CD4-positive, alpha-beta T cell (primary cell): ENCODE measurements around the gene RORC. TPM values are rescaled to one million over a fixed set of nuclear protein-coding genes. Genes with fewer than 3 reads are reported as not detected.

ENCODE experiments used
- ATAC-seq: fragments of 200-7000 bp; cut with Tn5 transposase; one replicate; pipeline ENCODE4 v1.10.0; 2022; ENCODE audit warnings: mild to moderate bottlenecking; ENCODE audit not compliant: poor library complexity
- CTCF ChIA-PET: fragments of 350-600 bp; sonication (Branson Sonifier 250); formaldehyde crosslinking; loops from one replicate; lab custom pipeline; 2021; ENCODE audit warnings: antibody characterized with exemption, inconsistent platforms; lab: Charles Lee
- POLR2A ChIA-PET: fragments of 350-600 bp; sonication (Branson Sonifier 250); formaldehyde crosslinking; loops from one replicate; lab custom pipeline; 2021; ENCODE audit warnings: antibody characterized with exemption, inconsistent platforms; lab: Charles Lee
- DNase-seq, 14 experiments: peaks; one replicate each; pipeline ENCODE4 v3.0.0-alpha.2; 2013 to 2020; ENCODE audit warnings: mixed read lengths in 2 of 14
- H3K27ac ChIP-seq, 2 donors: one replicate each; pipeline versions ENCODE4 v1.5.1 to v1.7.0; 2013; ENCODE audit warnings: low read length in 2 of 2, low read depth in 1 of 2, mild to moderate bottlenecking in 1 of 2
- H3K27me3 ChIP-seq, 2 experiments: 1 replicate in 1 of 2; 2 replicates in 1 of 2; pipeline versions ENCODE4 v1.6.1 to v1.7.0; 2013; ENCODE audit warnings: low read length in 2 of 2, control low read depth in 1 of 2, mild to moderate bottlenecking in 1 of 2, moderate library complexity in 1 of 2; ENCODE audit not compliant: insufficient read depth in 2 of 2, control insufficient read depth in 1 of 2
- H3K36me3 ChIP-seq: one replicate; pipeline ENCODE4 v1.6.1; 2013; ENCODE audit warnings: low read length, control low read depth; ENCODE audit not compliant: insufficient read depth
- H3K4me1 ChIP-seq: one replicate; pipeline ENCODE4 v1.6.1; 2013; ENCODE audit warnings: low read length, control low read depth; ENCODE audit not compliant: insufficient read depth
- H3K4me3 ChIP-seq: one replicate; pipeline ENCODE4 v1.5.1; 2013; ENCODE audit warnings: mild to moderate bottlenecking, low read length, moderate library complexity
- H3K9me3 ChIP-seq, 2 experiments: 1 replicate in 1 of 2; 2 replicates in 1 of 2; pipeline versions ENCODE4 v1.6.1 to v1.7.0; 2013; ENCODE audit warnings: low read length in 2 of 2, mild to moderate bottlenecking in 2 of 2, control low read depth in 1 of 2, moderate library complexity in 1 of 2; ENCODE audit not compliant: control insufficient read depth in 1 of 2, insufficient read depth in 1 of 2
- H3K27ac Mint-ChIP-seq: one replicate; pipeline ENCODE4 v1.8.0; 2020; ENCODE audit warnings: mixed read lengths
- H3K27me3 Mint-ChIP-seq: one replicate; pipeline ENCODE4 v1.8.0; 2021; ENCODE audit warnings: mixed read lengths
- H3K36me3 Mint-ChIP-seq: one replicate; pipeline ENCODE4 v1.8.0; 2021; ENCODE audit warnings: low read depth, mixed read lengths
- H3K4me1 Mint-ChIP-seq: one replicate; pipeline ENCODE4 v1.8.0; 2021; ENCODE audit warnings: low read depth, mixed read lengths
- H3K4me3 Mint-ChIP-seq: one replicate; pipeline ENCODE4 v1.8.0; 2020; ENCODE audit warnings: mild to moderate bottlenecking, mixed read lengths
- H3K9me3 Mint-ChIP-seq: one replicate; pipeline ENCODE4 v1.8.0; 2020; ENCODE audit warnings: mixed read lengths
- intact Hi-C, 2 experiments: fragments of 100-400 bp; cut with DNase I in 1 of 2; cut with micrococcal nuclease in 1 of 2; formaldehyde crosslinking; loops; one replicate each; pipeline versions ENCODE4 v1.15.1 to v1.9.0; 2023 to 2025; cut with DNase I, micrococcal nuclease
- total RNA-seq, 174 experiments: library from RNA in 2 of 174; stranded (reverse) in 2 of 174; gene quantifications; one replicate each; pipeline ENCODE4 v1.2.3 and lab custom pipeline; 2021 to 2026
- TF ChIP-seq, protein P1 (sequence below): fragments of 200-600 bp; IDR thresholded peaks from one replicate; pipeline ENCODE4 v1.8.0; 2022; ENCODE audit warnings: antibody characterized with exemption, mild to moderate bottlenecking

RORC gene
- total RNA-seq, 2 experiments from 2014 or later: 3.6 to 3.7 TPM

DNA sequence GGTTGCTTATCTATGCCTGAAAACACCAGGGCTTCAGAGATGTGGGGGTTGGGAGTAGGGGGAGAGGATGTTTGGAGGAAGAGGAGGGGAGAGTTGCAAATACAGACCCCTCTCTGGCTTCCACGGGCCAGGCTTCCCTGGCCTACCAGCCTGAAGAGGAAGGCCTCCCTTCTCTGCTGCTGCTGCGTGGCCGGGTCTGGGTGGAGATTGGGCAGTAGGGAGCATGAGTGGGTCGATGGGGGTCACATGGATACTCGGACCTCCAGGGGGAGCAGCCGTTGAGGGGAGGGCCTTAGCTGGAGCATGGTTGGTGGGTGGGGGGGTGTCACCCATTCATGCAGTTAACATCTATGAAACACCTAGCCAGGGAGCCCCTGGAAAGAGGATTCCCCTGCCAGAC lies 1.5 kb downstream of the RORC start:
- Mint-ChIP-seq H3K27ac (peak overlapping the region; percentile 79), H3K36me3 (no peaks in the 10 kb centered on the region), H3K9me3 (no peaks in the 10 kb centered on the region), H3K4me3 (peak overlapping the region; percentile 59), H3K27me3 (no peaks in the 10 kb centered on the region), H3K4me1 (peaks cover 92% of the 10 kb centered on the region)
- TF ChIP-seq, protein P1, sequence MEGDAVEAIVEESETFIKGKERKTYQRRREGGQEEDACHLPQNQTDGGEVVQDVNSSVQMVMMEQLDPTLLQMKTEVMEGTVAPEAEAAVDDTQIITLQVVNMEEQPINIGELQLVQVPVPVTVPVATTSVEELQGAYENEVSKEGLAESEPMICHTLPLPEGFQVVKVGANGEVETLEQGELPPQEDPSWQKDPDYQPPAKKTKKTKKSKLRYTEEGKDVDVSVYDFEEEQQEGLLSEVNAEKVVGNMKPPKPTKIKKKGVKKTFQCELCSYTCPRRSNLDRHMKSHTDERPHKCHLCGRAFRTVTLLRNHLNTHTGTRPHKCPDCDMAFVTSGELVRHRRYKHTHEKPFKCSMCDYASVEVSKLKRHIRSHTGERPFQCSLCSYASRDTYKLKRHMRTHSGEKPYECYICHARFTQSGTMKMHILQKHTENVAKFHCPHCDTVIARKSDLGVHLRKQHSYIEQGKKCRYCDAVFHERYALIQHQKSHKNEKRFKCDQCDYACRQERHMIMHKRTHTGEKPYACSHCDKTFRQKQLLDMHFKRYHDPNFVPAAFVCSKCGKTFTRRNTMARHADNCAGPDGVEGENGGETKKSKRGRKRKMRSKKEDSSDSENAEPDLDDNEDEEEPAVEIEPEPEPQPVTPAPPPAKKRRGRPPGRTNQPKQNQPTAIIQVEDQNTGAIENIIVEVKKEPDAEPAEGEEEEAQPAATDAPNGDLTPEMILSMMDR: no peak
- no peaks in the 10 kb centered on the region for H3K36me3 ChIP-seq
- no peak overlapping the region for H3K4me3 ChIP-seq
- intact Hi-C loops: no loop called here
- peak overlapping the region; percentile 44 to 61 for H3K27ac ChIP-seq
- CTCF ChIA-PET: interaction anchor here (0.6 to 1.6 kb wide), 6 partner anchors 10 to 449 kb away, joined by 3 to 5 read pairs (median 4); partner anchors contain the start of genes C2CD4D and MRPL9
- DNase-seq: no peak
- no peak for ATAC-seq
- no peaks in the 10 kb centered on the region for H3K9me3 ChIP-seq
- H3K27me3 ChIP-seq: no peaks in the 10 kb centered on the region
- POLR2A ChIA-PET: interaction anchor here (1.1 to 2.5 kb wide), 5 partner anchors 8 to 79 kb away, joined by 4 to 12 read pairs (median 5); partner anchors contain the start of genes C2CD4D and THEM4
- H3K4me1 ChIP-seq: peaks cover 99% of the 10 kb centered on the region

DNA sequence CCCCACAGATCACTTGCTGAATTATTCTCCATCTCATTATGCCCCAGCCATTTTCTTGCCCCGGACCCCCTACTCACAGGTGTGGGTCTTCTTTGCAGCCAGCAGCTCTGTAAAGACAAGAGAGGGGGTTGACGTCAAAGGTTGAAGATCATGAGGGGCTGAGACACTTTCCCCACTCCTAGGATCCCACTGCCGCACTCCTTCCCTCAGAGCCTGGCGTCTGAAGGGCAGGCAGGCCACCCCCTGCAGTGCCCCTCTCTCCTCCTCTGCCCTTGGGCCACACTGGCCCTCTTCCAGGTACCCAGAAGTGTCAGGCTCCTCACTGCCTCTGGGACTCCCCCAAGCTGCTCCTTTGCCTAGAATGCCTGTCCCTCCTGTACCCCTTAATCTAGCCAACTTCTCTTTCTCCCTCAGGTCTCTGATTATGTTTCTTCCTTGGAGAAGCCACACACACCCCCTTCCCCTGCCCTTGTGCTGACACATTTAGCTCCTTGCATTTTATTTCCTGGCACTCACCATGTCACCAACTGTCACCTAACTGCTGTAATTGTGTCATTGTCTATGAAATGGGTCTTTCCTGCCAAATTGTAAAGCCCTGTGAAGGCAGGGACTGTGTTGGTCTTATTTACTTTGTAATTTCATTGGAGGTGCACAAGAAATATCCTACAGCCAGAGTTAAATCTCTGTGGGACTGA lies 2.1 kb downstream of the RORC start:
- ATAC-seq (no peak), DNase-seq (no peak)
- Histone ChIP-seq H3K4me3 (no peak overlapping the region), H3K27me3 (no peaks in the 10 kb centered on the region), H3K27ac (peak overlapping the region; percentile 42 to 61), H3K9me3 (no peaks in the 10 kb centered on the region), H3K36me3 (no peaks in the 10 kb centered on the region), H3K4me1 (peaks cover 99% of the 10 kb centered on the region)
- TF ChIP-seq, protein P1: no peak
- Mint-ChIP-seq H3K27ac (peak overlapping the region; percentile 79), H3K9me3 (no peaks in the 10 kb centered on the region), H3K36me3 (no peaks in the 10 kb centered on the region), H3K4me1 (peaks cover 91% of the 10 kb centered on the region), H3K4me3 (peak overlapping the region; percentile 59), H3K27me3 (no peaks in the 10 kb centered on the region)
- ChIA-PET CTCF (interaction anchor here (0.7 to 1.6 kb wide), 5 partner anchors 11 to 94 kb away, joined by 3 to 5 read pairs (median 3); partner anchors contain the start of gene C2CD4D), POLR2A (interaction anchor here (1.1 to 2.5 kb wide), 6 partner anchors 9 to 79 kb away, joined by 4 to 12 read pairs (median 6); partner anchors contain the start of genes C2CD4D, TDRKH and THEM4)
- intact Hi-C loops: no loop called here

DNA sequence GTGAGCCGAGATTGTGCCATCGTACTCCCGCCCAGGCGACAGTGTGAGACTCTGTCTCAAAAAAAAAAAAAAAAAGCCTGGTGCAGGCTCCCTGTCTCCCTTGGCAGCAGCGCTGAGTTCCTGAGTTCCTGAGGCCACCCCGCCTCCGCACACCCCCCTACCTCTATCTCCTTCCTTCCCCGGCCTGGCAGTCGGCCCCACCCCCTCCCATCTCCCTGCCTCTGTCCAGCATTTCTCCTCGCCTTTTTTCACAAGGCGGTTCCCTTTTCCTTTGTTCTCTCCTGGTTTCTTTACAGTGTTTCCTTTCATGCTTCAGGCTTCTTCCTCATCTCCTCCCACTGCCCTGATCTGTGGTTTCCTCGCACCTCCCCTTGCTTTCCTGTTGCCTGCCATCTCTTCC lies 2.7 kb downstream of the RORC start:
- Histone ChIP-seq H3K4me3 (no peak overlapping the region), H3K27me3 (no peaks in the 10 kb centered on the region), H3K27ac (peak overlapping the region; percentile 25 to 42), H3K36me3 (no peaks in the 10 kb centered on the region), H3K9me3 (no peaks in the 10 kb centered on the region), H3K4me1 (peaks cover 98% of the 10 kb centered on the region)
- Mint-ChIP-seq H3K27me3 (no peaks in the 10 kb centered on the region), H3K4me1 (peaks cover 86% of the 10 kb centered on the region), H3K4me3 (peak overlapping the region; percentile 59), H3K36me3 (no peaks in the 10 kb centered on the region), H3K27ac (peak overlapping the region; percentile 79), H3K9me3 (no peaks in the 10 kb centered on the region)
- no peak for ATAC-seq
- ChIA-PET POLR2A (interaction anchor here (0.6 to 2.5 kb wide), 5 partner anchors 8 to 39 kb away, joined by 3 to 12 read pairs (median 4); partner anchors contain the start of gene TDRKH), CTCF (interaction anchor here (1.4 to 1.5 kb wide), 2 partner anchors 94 to 235 kb away, joined by 3 read pairs; no protein-coding TSS in a partner anchor)
- peak in 1 of 14 experiments; percentile 37 for DNase-seq
- intact Hi-C loops: no loop called here
- TF ChIP-seq, protein P1: no peak
